Heart right ventricle (tissue), 16 donors: ENCODE results near the gene TNNC2. TPM values are rescaled to one million over a fixed set of nuclear protein-coding genes. Genes with fewer than 3 reads are reported as not detected.

Experiments
- ATAC-seq, 8 donors: fragments of 200-7000 bp; cut with Tn5 transposase; one replicate each; pipeline ENCODE4 v1.9.1; 2020; ENCODE audit warnings: mild to moderate bottlenecking in 8 of 8, moderate library complexity in 8 of 8, moderate number of reproducible peaks in 1 of 8
- DNase-seq, 2 donors: peaks; one replicate each; pipeline ENCODE4 v3.0.0-alpha.2; 2020
- H3K27ac ChIP-seq, 10 donors: fragments of 200-600 bp; sonication (generic) in 2 of 10; one replicate each; pipeline versions ENCODE4 v1.5.0 to v1.8.0; 2020 to 2022; ENCODE audit warnings: mild to moderate bottlenecking in 3 of 10
- H3K27me3 ChIP-seq, 7 donors: fragments of 200-600 bp; one replicate each; pipeline ENCODE4 v1.8.0; 2021 to 2022; ENCODE audit warnings: mild to moderate bottlenecking in 2 of 7
- H3K36me3 ChIP-seq, 9 donors: fragments of 200-600 bp; sonication (generic) in 1 of 9; one replicate each; pipeline versions ENCODE4 v1.5.0 to v1.8.0; 2020 to 2022; ENCODE audit warnings: mild to moderate bottlenecking in 2 of 9
- H3K4me1 ChIP-seq, 9 donors: fragments of 200-600 bp; sonication (generic) in 1 of 9; one replicate each; pipeline versions ENCODE4 v1.5.0 to v1.8.0; 2020 to 2022; ENCODE audit warnings: mild to moderate bottlenecking in 4 of 9
- H3K4me3 ChIP-seq, 10 donors: fragments of 200-600 bp; sonication (generic) in 2 of 10; one replicate each; pipeline versions ENCODE4 v1.5.0 to v1.8.0; 2020 to 2022; ENCODE audit warnings: mild to moderate bottlenecking in 7 of 10, moderate library complexity in 2 of 10
- H3K9me3 ChIP-seq, 11 donors: fragments of 200-600 bp in 10 of 11; sonication (generic) in 2 of 11; one replicate each; pipeline versions ENCODE4 v1.5.0 to v1.8.0; 2013 to 2022; ENCODE audit warnings: mild to moderate bottlenecking in 2 of 11, control low read depth in 1 of 11, moderate library complexity in 1 of 11
- CTCF ChIP-seq, 9 donors: fragments of 200-600 bp; sonication (generic) in 2 of 9; IDR thresholded peaks; one replicate each; pipeline versions ENCODE4 v1.5.0 to v1.8.0; 2021 to 2022; ENCODE audit warnings: antibody characterized with exemption in 9 of 9, mild to moderate bottlenecking in 5 of 9, moderate library complexity in 1 of 9
- WGBS, 2 donors: extraction: QIAGEN DNeasy Blood & Tissue Kit; methylation state at CpG; one replicate each; pipeline ENCODE4 v1.1.7; 2013; ENCODE audit warnings: inconsistent platforms in 1 of 2; 5-methylcytosine and 5-hydroxymethylcytosine counted together
- intact Hi-C, 10 donors: fragments of 100-400 bp; cut with DNase I; formaldehyde crosslinking; loops; one replicate each; pipeline versions ENCODE4 v1.11.1 to v1.14.2; 2022
- polyA plus RNA-seq, 2 donors: library from polyadenylated mRNA; stranded (reverse); fragments of 200-250 nt; gene quantifications; one replicate each; pipeline ENCODE4 v1.2.3, GENCODE V29; 2013
- total RNA-seq, 10 donors: library from RNA; stranded (reverse); fragmentation: NEBNext Ultra II Directional in 3 of 10; extraction: Animal tissue kit (Norgen Biotek cat#: 25700) in 3 of 10; gene quantifications; one replicate each; pipeline versions ENCODE4 v1.2.1 to v1.2.4, GENCODE V29; 2021 to 2023
- donor health status: Arrhythmogenic right ventricular cardiomyopathy.
- donor health status: ischemic (EF 13 %, LVEDD 7.1; RV severe dilation, severe dysfunction).
- donor health status: healthy with polysubstance abuse.
- donor health status: DM: no; HTN: yes; CAD: no.
- donor health status: DM: no; HTN: no; CAD: no.
- donor health status: ischemic (EF 25% LVEDD 6.9; RV normal size, moderate dysfunction).
- donor health status: ischemic (EF 25% LVEDD 5.7; RV mildly dilated, moderate dysfunction).
- donor health status: healthy.
- donor health status: DM: yes; HTN: yes; CAD: no.
- donor health status: Ischemic cardiomyopathy.
- donor health status: ischemic (EF 35%, LVEDD 5.7; RV mildly dilated, moderate dysfunction).
- donor health status: nonischemic (EF 11% LVEDD 7.7; RV severe dilation, severe dysfunction).
- donor health status: DM: yes; HTN: yes; CAD: no.
- donor health status: PGD.
- donor health status: ischemic (EF 29% LVEDD 5.4; RV normal size, mild dysfunction).
- donor health status: nonischemic (EF 23%, LVEDD 6.1; RV moderate dilation, normal function).

Gene TNNC2
- total and polyA plus RNA-seq, 12 donors = 0.44 to 0.88 (median 0.59) TPM; not detected in 9

DNA sequence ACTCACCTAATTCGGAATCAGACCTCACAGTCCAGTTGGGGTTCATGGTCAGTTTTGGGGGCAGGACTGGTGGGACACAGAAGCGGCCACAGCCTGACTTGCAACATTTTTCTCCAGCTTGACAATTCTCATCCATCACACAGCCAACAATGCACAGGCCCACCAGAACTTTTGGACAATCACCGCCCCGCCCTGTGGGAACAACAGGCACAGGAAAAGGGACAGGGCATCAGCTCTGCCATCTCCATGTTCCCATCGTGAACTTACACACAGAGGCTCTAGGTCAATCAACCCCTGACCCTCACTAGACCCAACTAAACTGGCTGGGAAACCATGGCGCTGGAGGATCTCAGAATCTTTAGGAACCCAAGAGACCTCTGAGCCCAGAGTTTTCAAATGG is 51.7 kb downstream of the TNNC2 start:
- intact Hi-C loops = loop anchor here in 5 of 10 donors (10.0 kb wide), 5 partner anchors 231 to 341 kb away; partner anchors contain the start of genes EPPIN (in 2 of the 5) and WFDC2 (in 1 of the 5)
- Histone ChIP-seq H3K27me3 (peaks cover 0 to 3% (median 0%) of the 10 kb centered on the region in 7 donors), H3K9me3 (no peaks in the 10 kb centered on the region), H3K36me3 (no peaks in the 10 kb centered on the region), H3K4me1 (peaks cover 0 to 31% (median 11%) of the 10 kb centered on the region in 9 donors), H3K27ac (no peak overlapping the region), H3K4me3 (no peak overlapping the region)
- ATAC-seq (no peak), DNase-seq (no peak)
- WGBS, 2 donors = 87% methylated on average over 6 of the region's 6 CpGs
- no peak for TF ChIP-seq CTCF (IDR thresholded peaks at IDR 0.05)

GRCh38 chr20:45774945-45775344 is 52.2 kb downstream of the TNNC2 start:
- Histone ChIP-seq H3K36me3 (no peaks in the 10 kb centered on the region), H3K9me3 (no peaks in the 10 kb centered on the region), H3K4me1 (peaks cover 0 to 31% (median 11%) of the 10 kb centered on the region in 9 donors), H3K27ac (no peak overlapping the region), H3K4me3 (no peak overlapping the region), H3K27me3 (peaks cover 0 to 3% (median 0%) of the 10 kb centered on the region in 7 donors)
- DNase-seq (no peak), ATAC-seq (no peak)
- intact Hi-C loops = loop anchor here in 9 of 10 donors (5.0 to 10.0 kb wide), 8 partner anchors 230 to 458 kb away; partner anchors contain the start of genes EPPIN (in 2 of the 9) and WFDC2 (in 1 of the 9)
- WGBS, 2 donors = 64 to 74% methylated on average over 2 of the region's 2 CpGs
- no peak for TF ChIP-seq CTCF (IDR thresholded peaks at IDR 0.05)

Other genes with a start within 250 kb of the TNNC2 start
- not detected for gene WFDC8, start 248.0 kb downstream of the TNNC2 start, total RNA-seq
- not detected for gene WFDC8, start 248.0 kb downstream of the TNNC2 start, polyA plus RNA-seq
- gene WFDC10A, start 197.6 kb downstream of the TNNC2 start, total RNA-seq = not detected
- gene WFDC10A, start 197.6 kb downstream of the TNNC2 start, polyA plus RNA-seq = not detected
- not detected for gene WFDC9, start 196.0 kb downstream of the TNNC2 start, total RNA-seq
- gene WFDC9, start 196.0 kb downstream of the TNNC2 start, polyA plus RNA-seq = not detected
- gene WFDC11, start 157.1 kb downstream of the TNNC2 start, total RNA-seq = not detected
- not detected for gene WFDC11, start 157.1 kb downstream of the TNNC2 start, polyA plus RNA-seq
- not detected for gene WFDC13, start 125.3 kb downstream of the TNNC2 start, total RNA-seq
- not detected for gene WFDC13, start 125.3 kb downstream of the TNNC2 start, polyA plus RNA-seq
- not detected for gene WFDC10B, start 122.3 kb downstream of the TNNC2 start, total RNA-seq
- gene WFDC10B, start 122.3 kb downstream of the TNNC2 start, polyA plus RNA-seq = not detected
- gene SPINT4, start 105.0 kb downstream of the TNNC2 start, total RNA-seq = not detected
- gene SPINT4, start 105.0 kb downstream of the TNNC2 start, polyA plus RNA-seq = not detected
- gene WFDC3, start 35.4 kb downstream of the TNNC2 start, total RNA-seq = 1 to 10 TPM in 3 of 10 donors, under 1 TPM in 3, not detected in 4; 0.49 to 2.3 (median 0.99) TPM
- under 1 TPM; 0.44 to 0.75 TPM for gene WFDC3, start 35.4 kb downstream of the TNNC2 start, polyA plus RNA-seq
- 10 to 100 TPM; 13.8 to 32.2 (median 23.3) TPM for gene DNTTIP1, start 35.4 kb downstream of the TNNC2 start, total RNA-seq
- 10 to 100 TPM; 18.4 to 33.5 TPM for gene DNTTIP1, start 35.4 kb downstream of the TNNC2 start, polyA plus RNA-seq
- 1 to 10 TPM in 6 of 10 donors, under 1 TPM in 2, not detected in 2; 0.40 to 8.6 (median 1.3) TPM for gene UBE2C, start 14.7 kb downstream of the TNNC2 start, total RNA-seq
- gene UBE2C, start 14.7 kb downstream of the TNNC2 start, polyA plus RNA-seq = under 1 TPM; 0.37 to 0.54 TPM
- gene SNX21, start 6.5 kb upstream of the TNNC2 start, total RNA-seq = 10 to 100 TPM; 15.4 to 27.0 (median 19.3) TPM
- gene SNX21, start 6.5 kb upstream of the TNNC2 start, polyA plus RNA-seq = 10 to 100 TPM; 15.8 to 18.0 TPM
- gene ACOT8, start 30.1 kb upstream of the TNNC2 start, total RNA-seq = 10 to 100 TPM; 21.3 to 34.1 (median 27.4) TPM
- gene ACOT8, start 30.1 kb upstream of the TNNC2 start, polyA plus RNA-seq = 10 to 100 TPM; 39.9 to 46.6 TPM
- gene ZSWIM3, start 30.3 kb upstream of the TNNC2 start, total RNA-seq = 1 to 10 TPM; 1.4 to 2.5 (median 2.0) TPM
- 1 to 10 TPM; 1.5 to 1.6 TPM for gene ZSWIM3, start 30.3 kb upstream of the TNNC2 start, polyA plus RNA-seq
- 10 to 100 TPM in 6 of 10 donors, 1 to 10 TPM in 4; 9.2 to 12.0 (median 10.4) TPM for gene ZSWIM1, start 53.9 kb upstream of the TNNC2 start, total RNA-seq
- 1 to 10 TPM; 3.8 to 4.9 TPM for gene ZSWIM1, start 53.9 kb upstream of the TNNC2 start, polyA plus RNA-seq
- gene SPATA25, start 60.3 kb upstream of the TNNC2 start, total RNA-seq = 1 to 10 TPM; 1.0 to 3.1 (median 2.0) TPM
- gene SPATA25, start 60.3 kb upstream of the TNNC2 start, polyA plus RNA-seq = 1 to 10 TPM in 1 of 2 donors, under 1 TPM in 1; 0.65 to 4.3 TPM
- 10 to 100 TPM in 1 of 10 donors, 1 to 10 TPM in 9; 6.2 to 11.1 (median 8.3) TPM for gene NEURL2, start 63.9 kb upstream of the TNNC2 start, total RNA-seq
- gene NEURL2, start 63.9 kb upstream of the TNNC2 start, polyA plus RNA-seq = 1 to 10 TPM; 3.3 to 7.2 TPM
- gene CTSA, start 64.0 kb upstream of the TNNC2 start, total RNA-seq = 100 to 1,000 TPM in 8 of 10 donors, 10 to 100 TPM in 2; 75.1 to 173 (median 112) TPM
- gene CTSA, start 64.0 kb upstream of the TNNC2 start, polyA plus RNA-seq = 10 to 100 TPM; 77.4 to 98.7 TPM
- 100 to 1,000 TPM in 2 of 10 donors, 10 to 100 TPM in 8; 10.7 to 230 (median 32.7) TPM for gene PLTP, start 84.8 kb upstream of the TNNC2 start, total RNA-seq
- gene PLTP, start 84.8 kb upstream of the TNNC2 start, polyA plus RNA-seq = 10 to 100 TPM; 39.2 to 55.8 TPM
- gene PCIF1, start 107.4 kb upstream of the TNNC2 start, total RNA-seq = 10 to 100 TPM; 23.6 to 33.1 (median 27.4) TPM
- gene PCIF1, start 107.4 kb upstream of the TNNC2 start, polyA plus RNA-seq = 10 to 100 TPM; 20.8 to 28.8 TPM
- 10 to 100 TPM in 1 of 10 donors, 1 to 10 TPM in 9; 6.1 to 11.6 (median 7.3) TPM for gene ZNF335, start 144.9 kb upstream of the TNNC2 start, total RNA-seq
- gene ZNF335, start 144.9 kb upstream of the TNNC2 start, polyA plus RNA-seq = 10 to 100 TPM in 1 of 2 donors, 1 to 10 TPM in 1; 4.9 to 13.1 TPM
- 10 to 100 TPM in 1 of 10 donors, 1 to 10 TPM in 1, under 1 TPM in 8; 0.47 to 10.6 (median 0.86) TPM for gene MMP9, start 181.6 kb upstream of the TNNC2 start, total RNA-seq
- gene MMP9, start 181.6 kb upstream of the TNNC2 start, polyA plus RNA-seq = under 1 TPM; 0.15 to 0.26 TPM
- 1 to 10 TPM in 1 of 10 donors, under 1 TPM in 2, not detected in 7; 0.28 to 1.3 (median 0.87) TPM for gene SLC12A5, start 201.9 kb upstream of the TNNC2 start, total RNA-seq
- 1 to 10 TPM in 1 of 2 donors, not detected in 1; 1.2 TPM for gene SLC12A5, start 201.9 kb upstream of the TNNC2 start, polyA plus RNA-seq